GM10266 (cell line): ENCODE data around the gene ZP2.
"Not testable (repeated sequence)": the region's sequence is repeated elsewhere in the genome, so short reads cannot be mapped to it uniquely, and the experiment has no call there.

ENCODE experiments used
- DNase-seq: peaks from one replicate; pipeline ENCODE4 v3.0.0; 2012; ENCODE audit errors: extremely low spot score
- TF ChIP-seq, protein P1 (sequence below): IDR thresholded peaks from 2 replicates; pipeline ENCODE4 v1.5.1; 2012; ENCODE audit warnings: mild to moderate bottlenecking, low read depth; ENCODE audit not compliant: control insufficient read depth, insufficient read depth; ENCODE audit errors: missing control alignments

The ZP2 gene

DNA sequence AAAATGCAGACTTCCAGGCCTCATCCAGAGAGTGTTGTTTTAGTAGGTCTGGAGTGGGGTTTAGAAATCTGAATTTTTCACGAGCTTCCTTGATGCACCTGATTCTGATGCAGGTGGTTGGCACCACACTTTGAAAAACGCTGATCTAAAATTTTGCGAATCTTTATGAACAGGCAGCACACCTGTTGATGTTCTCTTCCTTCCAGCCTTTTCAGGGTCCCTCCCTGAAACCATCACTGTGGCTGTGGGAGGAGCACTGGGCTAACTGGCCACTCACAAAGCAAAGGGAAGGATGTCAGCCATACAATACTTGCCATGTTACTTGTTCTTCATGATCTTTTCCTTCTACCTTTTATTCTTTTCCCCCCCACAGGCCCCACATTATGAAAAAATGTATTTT, 38.7 kb downstream of the ZP2 start:
- DNase-seq, result no peak
- TF ChIP-seq, protein P1, sequence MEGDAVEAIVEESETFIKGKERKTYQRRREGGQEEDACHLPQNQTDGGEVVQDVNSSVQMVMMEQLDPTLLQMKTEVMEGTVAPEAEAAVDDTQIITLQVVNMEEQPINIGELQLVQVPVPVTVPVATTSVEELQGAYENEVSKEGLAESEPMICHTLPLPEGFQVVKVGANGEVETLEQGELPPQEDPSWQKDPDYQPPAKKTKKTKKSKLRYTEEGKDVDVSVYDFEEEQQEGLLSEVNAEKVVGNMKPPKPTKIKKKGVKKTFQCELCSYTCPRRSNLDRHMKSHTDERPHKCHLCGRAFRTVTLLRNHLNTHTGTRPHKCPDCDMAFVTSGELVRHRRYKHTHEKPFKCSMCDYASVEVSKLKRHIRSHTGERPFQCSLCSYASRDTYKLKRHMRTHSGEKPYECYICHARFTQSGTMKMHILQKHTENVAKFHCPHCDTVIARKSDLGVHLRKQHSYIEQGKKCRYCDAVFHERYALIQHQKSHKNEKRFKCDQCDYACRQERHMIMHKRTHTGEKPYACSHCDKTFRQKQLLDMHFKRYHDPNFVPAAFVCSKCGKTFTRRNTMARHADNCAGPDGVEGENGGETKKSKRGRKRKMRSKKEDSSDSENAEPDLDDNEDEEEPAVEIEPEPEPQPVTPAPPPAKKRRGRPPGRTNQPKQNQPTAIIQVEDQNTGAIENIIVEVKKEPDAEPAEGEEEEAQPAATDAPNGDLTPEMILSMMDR, result no peak

DNA sequence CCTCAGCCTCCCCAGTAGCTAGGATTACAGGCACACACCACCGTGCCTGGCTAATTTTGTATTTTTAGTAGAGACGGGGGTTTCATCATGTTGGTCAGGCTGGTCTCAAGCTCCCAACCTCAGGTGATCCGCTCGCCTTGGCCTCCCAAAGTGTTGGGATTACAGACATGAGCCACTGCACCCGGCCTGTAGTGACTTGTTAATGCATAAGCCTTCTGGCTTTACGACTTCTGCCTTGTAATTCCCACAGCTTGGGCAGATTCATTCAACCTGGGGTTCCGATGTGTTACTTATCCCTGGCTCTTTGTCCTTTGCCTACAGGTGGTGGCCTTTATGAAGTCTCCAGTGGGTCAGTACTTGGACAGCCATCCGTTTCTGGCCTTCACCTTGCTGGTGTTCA, 41.3 kb downstream of the ZP2 start:
- not testable (repeated sequence) for DNase-seq

DNA sequence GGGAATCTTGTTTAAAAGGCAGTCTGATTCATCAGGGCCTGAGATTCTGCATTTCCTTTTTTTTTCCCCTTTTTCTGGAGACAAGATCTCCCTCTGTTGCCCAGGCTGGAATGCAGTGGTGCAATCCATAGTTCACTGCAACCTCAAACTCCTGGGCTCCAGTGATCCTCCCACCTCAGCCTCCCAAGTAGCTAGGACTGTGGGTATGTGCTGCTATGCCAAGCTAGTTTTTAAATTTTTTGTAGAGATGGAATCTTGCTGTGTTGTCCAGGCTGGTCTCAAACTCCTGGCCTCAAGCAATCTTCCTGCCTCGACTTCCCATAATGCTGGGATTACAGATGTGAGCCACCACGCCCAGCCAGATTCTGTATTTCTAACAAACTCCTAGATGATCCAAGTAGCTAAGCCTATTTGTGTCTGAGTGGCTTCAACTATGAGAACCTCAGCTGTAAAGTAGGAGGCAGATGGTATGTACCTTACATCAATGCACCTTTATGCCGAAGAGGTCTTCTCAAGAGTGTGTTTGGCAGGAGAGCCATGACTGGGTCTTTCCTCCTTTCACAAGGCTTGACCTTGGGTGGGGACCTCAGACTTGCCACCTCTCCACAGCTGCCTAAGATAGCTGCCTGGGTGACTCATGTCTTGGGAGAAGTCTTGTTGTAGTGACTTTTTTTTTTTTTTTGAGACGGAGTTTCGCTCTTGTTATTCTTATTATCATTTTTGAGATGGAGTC, 42.0 kb downstream of the ZP2 start:
- TF ChIP-seq, protein P1, result no peak
- no peak for DNase-seq

DNA sequence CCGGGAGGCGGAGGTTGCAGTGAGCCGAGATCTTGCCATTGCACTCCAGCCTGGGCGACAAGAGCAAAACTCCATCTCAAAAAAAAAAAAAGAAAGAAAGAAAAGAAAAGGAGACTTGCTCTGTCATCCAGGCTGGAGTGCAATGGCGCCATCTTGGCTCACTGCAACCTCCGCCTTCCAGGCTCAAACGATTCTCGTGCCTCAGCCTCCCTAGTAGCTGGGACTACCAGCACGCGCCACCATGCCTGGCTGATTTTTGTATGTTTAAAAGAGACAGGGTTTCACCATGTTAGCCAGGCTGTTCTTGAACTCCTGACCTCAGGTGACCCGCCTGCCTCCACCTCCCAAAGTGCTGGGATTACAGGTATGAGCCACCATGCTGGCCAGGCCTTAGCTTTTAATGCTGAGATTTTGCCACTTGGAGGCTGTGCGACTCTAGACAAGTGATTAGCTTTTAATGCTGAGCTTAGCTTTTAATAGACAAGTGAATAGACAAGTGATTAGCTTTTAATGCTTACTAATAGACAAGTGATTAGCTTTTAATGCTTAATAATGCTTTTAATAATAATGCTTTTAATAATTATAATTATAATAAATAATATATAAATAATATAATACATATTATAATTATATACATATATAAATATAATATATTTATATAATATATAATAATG, 43.3 kb downstream of the ZP2 start:
- DNase-seq, result no peak
- TF ChIP-seq, protein P1, result no peak

DNA sequence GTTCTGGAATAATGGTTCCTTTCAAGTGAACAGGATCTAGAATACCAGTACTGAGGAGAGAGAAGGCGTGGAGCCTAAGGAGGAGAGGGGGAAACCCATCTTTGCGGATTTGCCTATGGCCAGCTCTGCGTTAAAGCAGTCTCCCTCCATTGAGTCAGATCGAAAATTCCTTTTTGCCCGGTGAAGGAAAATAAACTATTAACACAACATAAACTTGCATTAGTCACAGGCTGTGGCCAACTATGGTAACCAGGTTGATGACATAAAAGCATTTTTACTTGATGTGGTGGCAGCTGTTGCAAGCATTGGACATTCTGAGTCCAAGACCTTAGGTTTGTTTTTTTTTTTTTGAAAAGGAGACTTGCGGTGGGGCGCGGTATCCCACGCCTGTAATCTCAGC, 44.0 kb downstream of the ZP2 start:
- TF ChIP-seq, protein P1, result no peak

DNA sequence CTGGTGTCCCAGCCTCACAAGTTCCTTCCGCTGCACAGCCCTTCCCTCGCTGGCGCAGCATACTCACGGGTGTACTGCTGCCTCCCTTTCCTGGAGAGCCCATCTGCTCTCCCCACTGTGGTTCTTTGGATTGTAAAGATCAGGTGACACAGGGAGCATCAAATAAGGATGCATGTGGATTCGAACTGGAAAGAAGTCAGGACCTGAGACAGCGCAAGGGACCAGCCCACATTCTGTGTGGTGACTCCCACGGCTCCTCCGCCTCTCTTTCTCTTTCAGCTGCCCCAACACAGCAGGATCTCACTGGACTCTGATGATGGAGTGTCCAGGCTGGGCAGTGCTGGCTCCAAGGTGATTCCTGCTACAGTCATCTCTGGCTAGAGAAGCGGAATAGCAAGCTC, 44.8 kb downstream of the ZP2 start:
- no peak for DNase-seq
- TF ChIP-seq, protein P1, result no peak

More for the DNA sequence above, 44.0 kb downstream of the ZP2 start:
- no peak for DNase-seq

DNA sequence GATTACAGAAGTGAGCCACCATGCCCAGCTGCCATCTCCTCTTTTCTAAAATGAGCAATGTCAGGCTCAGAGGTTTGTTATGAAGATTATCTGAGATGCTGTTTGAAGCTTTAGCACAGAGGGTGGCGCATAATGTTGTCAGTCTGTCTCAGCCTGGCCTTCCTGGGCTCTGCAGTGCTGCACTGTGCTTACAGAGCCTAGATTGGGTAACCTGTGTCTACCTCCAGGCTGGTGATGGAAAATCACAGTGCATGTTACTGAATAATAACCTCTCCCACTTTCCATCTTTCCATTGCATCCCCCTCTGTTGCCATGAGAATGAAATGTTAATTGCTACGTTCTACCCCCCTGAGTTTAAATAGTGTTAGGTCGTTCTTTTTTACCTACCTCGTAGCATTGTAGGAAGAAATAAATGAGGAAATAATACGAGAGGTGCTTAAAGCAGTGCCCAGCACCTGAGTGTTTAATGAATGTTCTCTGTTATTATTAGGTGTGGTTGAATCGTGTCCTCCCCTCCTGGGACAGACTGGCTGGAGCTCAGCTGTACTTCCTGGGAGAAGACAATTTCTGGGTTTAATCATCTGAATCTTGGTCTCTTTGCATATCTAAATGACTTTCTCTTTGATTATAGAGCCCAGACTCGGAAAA, 46.7 kb downstream of the ZP2 start:
- TF ChIP-seq, protein P1, result no peak
- DNase-seq, result no peak
